Ishikawa (cell line): ENCODE data around the gene TEX29.

ENCODE experiments used
- CEBPB ChIP-seq: IDR thresholded peaks from 2 replicates; pipeline ENCODE4 v1.6.1; 2012
- CREB1 ChIP-seq: IDR thresholded peaks from 2 replicates; pipeline ENCODE4 v1.6.1; 2012; ENCODE audit warnings: low read depth
- EGR1 ChIP-seq: IDR thresholded peaks from 2 replicates; pipeline ENCODE4 v1.6.1; 2012
- EP300 ChIP-seq: IDR thresholded peaks from 2 replicates; pipeline ENCODE4 v1.6.1; 2012; ENCODE audit warnings: borderline replicate concordance
- FOXM1 ChIP-seq: IDR thresholded peaks from 2 replicates; pipeline ENCODE4 v1.6.1; 2012; ENCODE audit warnings: low read depth, borderline replicate concordance
- MAX ChIP-seq: IDR thresholded peaks from 2 replicates; pipeline ENCODE4 v1.6.1; 2012
- NFIC ChIP-seq: IDR thresholded peaks from 2 replicates; pipeline ENCODE4 v1.6.1; 2012
- RAD21 ChIP-seq: IDR thresholded peaks from 2 replicates; pipeline ENCODE4 v1.6.1; 2012; ENCODE audit warnings: low read depth
- TAF1 ChIP-seq: IDR thresholded peaks from 2 replicates; pipeline ENCODE4 v1.6.1; 2012; ENCODE audit warnings: low read depth, mild to moderate bottlenecking
- TCF12 ChIP-seq: IDR thresholded peaks from 2 replicates; pipeline ENCODE4 v1.6.1; 2012; ENCODE audit warnings: low read depth
- TEAD4 ChIP-seq: IDR thresholded peaks from 2 replicates; pipeline ENCODE4 v1.6.1; 2012
- USF1 ChIP-seq: IDR thresholded peaks from 2 replicates; pipeline ENCODE4 v1.6.1; 2012
- YY1 ChIP-seq: IDR thresholded peaks from 2 replicates; pipeline ENCODE4 v1.6.1; 2012; ENCODE audit warnings: low read depth
- ZBTB7A ChIP-seq: IDR thresholded peaks from 2 replicates; pipeline ENCODE4 v1.6.1; 2012; ENCODE audit warnings: low read depth
- TF ChIP-seq, protein P1 (sequence below): IDR thresholded peaks from 2 replicates; pipeline ENCODE4 v1.6.1; 2012; ENCODE audit warnings: low read depth, mild to moderate bottlenecking

Gene TEX29

DNA sequence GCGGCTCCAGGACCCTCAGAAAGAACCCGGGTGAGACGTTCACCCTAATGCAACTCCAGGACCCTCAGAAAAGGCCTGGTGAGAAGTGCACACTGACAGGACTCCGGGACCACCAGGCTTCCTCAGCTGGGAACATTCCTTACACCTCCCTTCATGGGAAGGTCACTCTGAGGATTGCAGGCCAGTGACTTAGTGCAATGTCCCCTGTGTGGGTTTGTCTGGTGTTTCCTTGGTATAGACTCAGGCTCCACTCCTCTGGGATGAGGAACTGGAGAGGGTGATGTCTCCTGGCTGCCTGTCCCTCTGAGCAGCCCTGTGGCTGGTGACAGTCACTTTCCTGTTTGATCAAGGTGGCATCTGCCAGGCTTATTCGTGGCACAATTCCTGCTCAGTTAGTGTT, 49.7 kb downstream of the TEX29 start:
- no peak for TF ChIP-seq RAD21
- no peak for TF ChIP-seq ZBTB7A
- no peak for TF ChIP-seq MAX
- no peak for TF ChIP-seq FOXM1
- TF ChIP-seq NFIC: no peak

DNA sequence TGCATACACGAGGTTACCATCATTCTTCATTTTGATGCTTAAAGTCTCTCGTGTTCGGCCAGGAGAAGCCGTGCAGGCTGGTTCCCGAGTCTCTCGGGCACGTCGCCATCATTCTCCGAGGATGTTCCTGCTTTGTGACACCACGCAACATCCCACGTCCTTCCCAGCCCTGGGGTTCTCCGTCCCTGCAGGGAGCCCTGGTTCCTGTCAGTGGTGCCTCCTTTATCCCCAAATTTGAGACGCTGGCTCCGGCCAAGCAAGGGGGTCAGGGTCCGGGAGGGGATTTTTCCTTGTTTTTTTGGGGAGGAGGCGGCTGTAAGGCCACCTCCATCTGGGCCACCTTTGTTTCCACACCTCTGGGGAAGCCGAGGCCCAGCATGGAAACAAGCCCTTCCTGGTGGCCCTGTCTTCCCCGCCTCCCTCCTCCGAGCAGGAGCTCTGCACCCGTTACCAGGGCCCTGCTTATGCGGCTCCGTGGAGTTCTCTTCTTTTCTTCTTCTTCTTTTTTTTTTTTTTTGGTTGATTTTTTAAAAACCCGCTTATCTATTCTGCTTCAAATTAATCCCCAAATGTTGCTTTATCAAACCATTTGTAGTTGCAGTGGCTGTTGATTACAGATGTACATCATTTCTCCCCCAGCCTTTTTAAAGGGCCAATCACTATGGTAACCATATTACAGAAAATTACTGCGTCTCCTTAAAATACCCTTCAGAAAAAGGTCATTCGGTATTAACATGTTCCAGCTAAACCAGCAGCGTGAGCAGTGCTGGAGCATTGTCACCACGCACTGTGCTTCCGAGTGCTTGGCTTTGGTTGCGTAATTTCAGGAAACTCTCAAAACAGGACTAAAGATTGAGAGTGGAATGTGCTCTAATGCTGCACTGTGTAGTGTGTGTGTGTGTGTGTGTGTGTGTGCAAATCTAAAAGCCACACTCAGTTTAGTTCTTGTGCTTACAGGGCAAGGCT, 50.4 kb downstream of the TEX29 start:
- TF ChIP-seq EGR1 (no peak), CEBPB (peak; percentile 57; the same call in 1 of the 2 replicates)

GRCh38 chr13:111371720-111372119, 51.3 kb downstream of the TEX29 start:
- TF ChIP-seq EP300: no peak
- TF ChIP-seq ZBTB7A: no peak
- TF ChIP-seq TCF12: no peak
- TF ChIP-seq CREB1: no peak
- no peak for TF ChIP-seq RAD21
- no peak for TF ChIP-seq NFIC
- no peak for TF ChIP-seq USF1
- no peak for TF ChIP-seq TEAD4
- no peak for TF ChIP-seq TAF1
- TF ChIP-seq MAX: no peak
- no peak for TF ChIP-seq YY1

- TF ChIP-seq EGR1: no peak
- no peak for TF ChIP-seq CREB1
- TF ChIP-seq, protein P1, sequence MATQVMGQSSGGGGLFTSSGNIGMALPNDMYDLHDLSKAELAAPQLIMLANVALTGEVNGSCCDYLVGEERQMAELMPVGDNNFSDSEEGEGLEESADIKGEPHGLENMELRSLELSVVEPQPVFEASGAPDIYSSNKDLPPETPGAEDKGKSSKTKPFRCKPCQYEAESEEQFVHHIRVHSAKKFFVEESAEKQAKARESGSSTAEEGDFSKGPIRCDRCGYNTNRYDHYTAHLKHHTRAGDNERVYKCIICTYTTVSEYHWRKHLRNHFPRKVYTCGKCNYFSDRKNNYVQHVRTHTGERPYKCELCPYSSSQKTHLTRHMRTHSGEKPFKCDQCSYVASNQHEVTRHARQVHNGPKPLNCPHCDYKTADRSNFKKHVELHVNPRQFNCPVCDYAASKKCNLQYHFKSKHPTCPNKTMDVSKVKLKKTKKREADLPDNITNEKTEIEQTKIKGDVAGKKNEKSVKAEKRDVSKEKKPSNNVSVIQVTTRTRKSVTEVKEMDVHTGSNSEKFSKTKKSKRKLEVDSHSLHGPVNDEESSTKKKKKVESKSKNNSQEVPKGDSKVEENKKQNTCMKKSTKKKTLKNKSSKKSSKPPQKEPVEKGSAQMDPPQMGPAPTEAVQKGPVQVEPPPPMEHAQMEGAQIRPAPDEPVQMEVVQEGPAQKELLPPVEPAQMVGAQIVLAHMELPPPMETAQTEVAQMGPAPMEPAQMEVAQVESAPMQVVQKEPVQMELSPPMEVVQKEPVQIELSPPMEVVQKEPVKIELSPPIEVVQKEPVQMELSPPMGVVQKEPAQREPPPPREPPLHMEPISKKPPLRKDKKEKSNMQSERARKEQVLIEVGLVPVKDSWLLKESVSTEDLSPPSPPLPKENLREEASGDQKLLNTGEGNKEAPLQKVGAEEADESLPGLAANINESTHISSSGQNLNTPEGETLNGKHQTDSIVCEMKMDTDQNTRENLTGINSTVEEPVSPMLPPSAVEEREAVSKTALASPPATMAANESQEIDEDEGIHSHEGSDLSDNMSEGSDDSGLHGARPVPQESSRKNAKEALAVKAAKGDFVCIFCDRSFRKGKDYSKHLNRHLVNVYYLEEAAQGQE: no peak
- no peak for TF ChIP-seq RAD21
- no peak for TF ChIP-seq MAX
- TF ChIP-seq TAF1: no peak
- TF ChIP-seq NFIC: no peak
- TF ChIP-seq USF1: no peak
- no peak for TF ChIP-seq TEAD4
- TF ChIP-seq ZBTB7A: no peak
- no peak for TF ChIP-seq YY1
Observed at GRCh38 chr13:111372651-111373425, 52.4 kb downstream of the TEX29 start.

DNA sequence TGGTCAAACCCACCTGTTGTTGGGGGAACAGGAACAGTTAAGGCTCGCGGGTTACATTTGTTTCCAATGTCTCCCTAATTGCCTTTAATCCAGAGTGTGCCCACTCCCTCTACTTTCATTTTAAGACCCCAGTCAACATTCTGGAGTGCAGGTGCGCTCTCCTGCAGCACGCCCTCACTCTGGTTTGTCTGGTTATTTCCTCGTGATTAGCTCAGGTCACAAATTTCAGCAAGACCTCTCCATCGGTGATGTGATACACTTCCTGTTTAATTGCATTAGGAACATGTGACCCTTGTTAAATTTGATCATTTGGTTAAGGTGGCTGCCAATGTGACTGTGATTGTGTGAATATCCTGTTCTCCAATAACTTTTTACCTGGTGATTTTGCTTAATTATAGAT, 53.0 kb downstream of the TEX29 start:
- no peak for TF ChIP-seq USF1
- no peak for TF ChIP-seq NFIC
- TF ChIP-seq MAX: no peak
- no peak for TF ChIP-seq FOXM1
- no peak for TF ChIP-seq ZBTB7A
- no peak for TF ChIP-seq CREB1
- TF ChIP-seq TCF12: no peak
- TF ChIP-seq TEAD4: no peak
- TF ChIP-seq YY1: no peak
- no peak for TF ChIP-seq RAD21
- TF ChIP-seq CEBPB: no peak
- TF ChIP-seq EGR1: no peak
- TF ChIP-seq, protein P1: no peak
- TF ChIP-seq TAF1: no peak
- no peak for TF ChIP-seq EP300
